HG02852 (cell line): ENCODE results near the gene ANXA2.
A peak's percentile ranks its signal among the peaks of the same experiment; 100 is the strongest.
"Not testable (repeated sequence)": the region's sequence is repeated elsewhere in the genome, so short reads cannot be mapped to it uniquely, and the experiment has no call there.

Source experiments
- ATAC-seq: cut with Tn5 transposase; IDR thresholded peaks from one replicate; pipeline ENCODE4 v1.9.1; 2021; ENCODE audit warnings: mild to moderate bottlenecking, moderate library complexity; ENCODE audit not compliant: unreplicated experiment

The ANXA2 gene

GRCh38 chr15:60397772-60398445, at the start of gene ANXA2:
TSS of gene ANXA2 (minus strand) at chr15:60397986. CDS start at chr15:60386075, 11,911 bp downstream.
- peak; percentile 59 for ATAC-seq

GRCh38 chr15:60444289-60444912, 46.6 kb upstream of the ANXA2 start:
- no peak for ATAC-seq

- no peak for ATAC-seq
Measured at GRCh38 chr15:60442763-60443162, 45.0 kb upstream of the ANXA2 start.

GRCh38 chr15:60442031-60442650, 44.4 kb upstream of the ANXA2 start:
- no peak for ATAC-seq

- no peak for ATAC-seq
Measured at GRCh38 chr15:60441331-60441730, 43.5 kb upstream of the ANXA2 start.

- no peak for ATAC-seq
Measured at GRCh38 chr15:60438646-60439045, 40.9 kb upstream of the ANXA2 start.

GRCh38 chr15:60428935-60429334, 31.1 kb upstream of the ANXA2 start:
- no peak for ATAC-seq

GRCh38 chr15:60426870-60427508, 29.2 kb upstream of the ANXA2 start:
- ATAC-seq, result no peak

GRCh38 chr15:60425461-60425860, 27.7 kb upstream of the ANXA2 start:
- ATAC-seq, result no peak

- ATAC-seq, result no peak
Measured at GRCh38 chr15:60424006-60424405, 26.2 kb upstream of the ANXA2 start.

GRCh38 chr15:60423537-60423936, 25.8 kb upstream of the ANXA2 start:
- no peak for ATAC-seq

GRCh38 chr15:60421544-60421943, 23.8 kb upstream of the ANXA2 start:
- no peak for ATAC-seq

- no peak for ATAC-seq
Measured at GRCh38 chr15:60420203-60420716, 22.5 kb upstream of the ANXA2 start.

GRCh38 chr15:60419753-60420152, 22.0 kb upstream of the ANXA2 start:
- no peak for ATAC-seq

- no peak for ATAC-seq
Measured at GRCh38 chr15:60418096-60418495, 20.3 kb upstream of the ANXA2 start.

GRCh38 chr15:60417112-60417511, 19.3 kb upstream of the ANXA2 start:
- ATAC-seq, result no peak

- ATAC-seq, result no peak
Measured at GRCh38 chr15:60416484-60416883, 18.7 kb upstream of the ANXA2 start.

- ATAC-seq, result no peak
Measured at GRCh38 chr15:60414016-60414682, 16.4 kb upstream of the ANXA2 start.

- no peak for ATAC-seq
Measured at GRCh38 chr15:60413231-60413824, 15.5 kb upstream of the ANXA2 start.

GRCh38 chr15:60412807-60413206, 15.0 kb upstream of the ANXA2 start:
- ATAC-seq, result not testable (repeated sequence)
